Nucleus accumbens (tissue), 56 donors: ENCODE measurements around the gene TMEM202.
"Not testable (repeated sequence)": the region's sequence is repeated elsewhere in the genome, so short reads cannot be mapped to it uniquely, and the experiment has no call there.

ENCODE experiments used
- DNase-seq, 56 donors: peaks; one replicate each; lab custom pipeline; 2025; lab: John Stamatoyannopoulos, UW

The TMEM202 gene

DNA sequence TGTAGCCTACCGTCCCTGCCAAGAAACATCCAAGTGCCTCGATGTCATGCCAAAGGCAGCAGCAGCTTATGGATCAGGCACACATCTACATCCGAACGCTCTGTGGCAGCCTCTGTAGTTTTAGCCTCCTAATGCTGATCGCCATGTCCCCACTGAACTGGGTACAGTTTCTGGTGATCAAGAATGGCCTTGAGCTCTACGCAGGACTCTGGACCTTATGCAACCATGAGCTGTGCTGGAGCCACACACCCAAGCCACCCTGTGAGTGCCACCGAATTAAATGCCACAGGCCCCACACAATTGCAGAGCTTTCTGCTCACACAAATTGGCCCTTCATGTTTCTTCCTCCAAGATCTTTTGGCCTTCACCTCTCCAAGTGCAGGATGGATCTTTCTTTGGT is 543 bp downstream of the TMEM202 start:
- DNase-seq: no peak

DNA sequence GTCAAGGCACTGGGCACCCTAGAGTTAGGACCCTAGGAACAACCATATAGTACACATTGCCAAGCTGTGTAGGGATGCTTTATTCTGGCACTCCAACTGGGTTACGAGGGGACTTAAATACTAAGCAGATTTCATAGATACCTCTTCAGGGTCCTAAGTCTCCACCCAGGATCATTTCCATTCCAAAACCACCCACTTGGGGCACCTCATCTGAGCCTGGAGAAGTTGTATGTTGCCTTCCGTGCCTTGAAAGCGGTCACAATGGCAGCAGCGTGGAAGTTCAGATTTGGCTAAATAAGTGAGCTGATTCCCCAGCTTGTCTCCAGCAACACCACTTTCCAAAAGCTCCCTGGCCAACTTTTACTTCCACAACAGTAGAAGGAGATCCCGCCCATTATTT is 4.6 kb downstream of the TMEM202 start:
- no peak for DNase-seq

DNA sequence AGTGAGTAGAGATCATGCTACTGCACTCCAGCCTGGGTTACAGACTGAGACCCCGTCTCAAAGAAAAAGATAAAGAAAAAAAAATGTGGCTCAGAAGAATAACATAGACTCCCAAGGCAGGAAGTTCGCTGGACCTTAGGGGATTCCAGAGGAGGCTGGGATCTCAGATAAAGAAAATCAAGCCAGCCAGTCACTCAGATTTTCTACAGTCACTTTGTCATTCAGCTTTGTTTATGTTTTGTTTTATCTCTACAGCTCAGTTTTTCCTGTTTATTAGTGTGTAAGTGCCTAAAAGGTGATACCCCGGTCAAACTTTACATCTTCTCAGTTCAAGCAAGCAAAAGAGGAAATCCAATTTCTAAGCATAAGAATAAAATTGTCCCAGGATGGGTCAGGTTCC is 6.3 kb downstream of the TMEM202 start:
- DNase-seq: no peak

DNA sequence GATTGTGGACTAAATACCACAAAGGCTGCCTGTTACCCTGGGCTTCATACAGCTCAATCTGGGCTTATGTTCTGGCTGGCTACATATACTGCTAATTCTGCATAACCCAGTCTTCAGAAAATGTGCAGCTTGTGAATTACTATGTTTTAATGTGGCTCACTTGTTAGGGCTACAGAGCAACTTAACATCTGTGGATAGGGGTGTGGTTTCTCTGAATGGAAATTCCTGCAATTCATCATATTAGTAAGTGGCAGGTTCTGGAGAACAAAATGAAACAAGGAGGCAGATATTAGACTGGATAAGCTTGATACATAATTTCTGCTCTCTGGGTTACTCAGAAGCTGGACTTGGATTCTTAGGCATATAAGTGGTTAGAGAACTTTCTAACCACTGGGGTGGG is 6.7 kb downstream of the TMEM202 start:
- DNase-seq: no peak

DNA sequence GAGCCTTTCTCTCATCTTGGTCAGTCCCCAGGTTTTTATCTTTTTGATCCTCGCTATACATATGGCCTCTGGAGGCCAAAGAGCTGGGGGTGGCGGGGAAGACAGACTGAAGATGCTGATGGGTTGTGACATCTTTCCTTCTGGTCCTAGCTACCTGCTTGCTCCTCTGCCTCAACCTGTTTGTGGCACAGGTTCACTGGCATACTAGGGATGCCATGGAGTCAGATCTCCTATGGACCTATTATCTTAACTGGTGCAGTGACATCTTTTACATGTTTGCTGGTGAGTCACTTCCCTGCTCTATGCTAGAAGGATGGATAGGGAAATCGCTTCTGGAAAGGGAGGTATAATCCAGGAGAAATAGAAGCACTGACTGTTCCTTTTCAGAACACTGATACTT is 8.8 kb downstream of the TMEM202 start:
- DNase-seq: no peak

DNA sequence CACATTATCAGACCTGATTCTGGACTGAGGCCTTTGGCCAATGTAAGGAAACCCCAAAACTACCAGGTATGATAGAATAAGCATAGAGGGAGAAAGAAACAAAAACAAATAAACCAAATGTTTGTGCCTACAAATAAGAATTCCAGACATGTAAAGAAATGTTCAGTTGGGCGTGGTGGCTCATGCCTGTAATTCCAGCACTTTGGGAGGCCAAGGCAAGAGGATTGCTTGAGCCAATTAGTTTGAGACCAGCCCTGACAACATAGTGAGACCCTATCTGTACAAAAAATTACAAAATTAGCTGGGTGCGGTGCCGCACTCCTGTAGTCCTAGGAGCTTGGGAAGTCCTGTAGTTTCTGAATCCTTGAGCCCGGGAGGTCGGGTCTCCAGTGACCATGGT is 13.0 kb downstream of the TMEM202 start:
- DNase-seq: no peak

DNA sequence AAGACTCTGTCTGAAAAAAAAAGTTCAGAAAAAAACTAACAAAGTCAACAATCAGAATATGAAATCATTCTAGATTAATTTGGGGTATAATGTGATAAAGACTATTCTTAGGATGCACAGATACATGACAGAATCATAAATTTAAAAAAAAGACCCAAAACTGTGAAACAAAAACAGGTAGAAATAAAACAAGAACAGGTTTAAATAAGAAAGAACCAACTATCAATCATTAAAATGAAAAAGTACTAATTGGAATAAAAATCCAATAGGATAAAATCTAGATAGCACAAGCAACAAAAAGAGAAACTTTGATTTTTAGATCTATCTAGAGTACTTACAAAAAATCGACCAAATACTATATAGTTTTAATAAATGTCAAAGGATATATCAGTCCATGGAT is 13.4 kb downstream of the TMEM202 start:
- DNase-seq: no peak

DNA sequence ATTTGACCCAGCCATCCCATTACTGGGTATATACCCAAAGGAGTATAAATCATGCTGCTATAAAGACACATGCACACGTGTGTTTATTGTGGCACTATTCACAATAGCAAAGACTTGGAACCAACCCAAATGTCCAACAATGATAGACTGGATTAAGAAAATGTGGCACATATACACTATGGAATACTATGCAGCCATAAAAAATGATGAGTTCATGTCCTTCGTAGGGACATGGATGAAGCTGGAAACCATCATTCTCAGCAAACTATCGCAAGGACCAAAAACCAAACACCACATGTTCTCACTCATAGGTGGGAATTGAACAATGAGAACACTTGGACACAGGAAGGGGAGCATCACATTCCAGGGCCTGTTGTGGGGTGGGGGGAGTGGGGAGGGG is 15.2 kb downstream of the TMEM202 start:
- not testable (repeated sequence) for DNase-seq

DNA sequence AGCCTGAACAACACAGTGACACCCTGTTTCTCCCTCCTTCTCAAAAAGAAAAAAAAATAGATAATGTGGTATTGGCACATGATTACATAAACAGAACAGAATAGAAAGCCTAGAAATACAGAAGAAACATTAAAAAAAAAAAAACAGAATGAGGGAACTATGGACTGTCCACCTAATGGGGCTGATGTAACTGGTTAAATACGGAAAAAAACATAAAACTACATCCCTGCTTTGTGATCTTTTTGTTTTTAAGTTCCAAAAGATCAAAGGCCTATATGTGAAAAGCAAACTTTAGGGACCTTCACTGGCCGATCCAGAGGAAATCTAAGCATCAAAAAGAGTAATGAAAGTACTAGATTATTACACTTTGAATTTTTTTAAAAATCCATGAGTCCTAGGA is 17.2 kb downstream of the TMEM202 start:
- DNase-seq: no peak

DNA sequence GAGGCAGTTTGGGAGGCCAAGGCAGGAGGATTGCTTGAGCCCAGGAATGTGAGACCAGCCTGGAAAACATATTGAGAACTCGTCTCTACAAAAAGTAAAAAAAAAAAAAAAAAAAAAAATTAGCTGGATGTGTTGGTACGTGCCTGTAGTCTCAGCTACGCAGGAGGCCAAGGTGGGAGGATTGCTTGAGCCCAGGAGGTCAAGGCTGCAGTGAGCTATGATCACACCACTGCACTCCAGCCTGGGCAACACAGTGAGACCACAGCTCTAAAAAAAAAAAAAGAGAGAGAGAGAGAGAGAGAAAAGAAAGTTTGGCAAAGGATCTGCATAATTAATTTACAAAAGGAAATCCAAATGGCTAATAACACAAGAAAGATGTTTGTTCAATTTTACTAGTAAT is 21.7 kb downstream of the TMEM202 start:
- not testable (repeated sequence) for DNase-seq

DNA sequence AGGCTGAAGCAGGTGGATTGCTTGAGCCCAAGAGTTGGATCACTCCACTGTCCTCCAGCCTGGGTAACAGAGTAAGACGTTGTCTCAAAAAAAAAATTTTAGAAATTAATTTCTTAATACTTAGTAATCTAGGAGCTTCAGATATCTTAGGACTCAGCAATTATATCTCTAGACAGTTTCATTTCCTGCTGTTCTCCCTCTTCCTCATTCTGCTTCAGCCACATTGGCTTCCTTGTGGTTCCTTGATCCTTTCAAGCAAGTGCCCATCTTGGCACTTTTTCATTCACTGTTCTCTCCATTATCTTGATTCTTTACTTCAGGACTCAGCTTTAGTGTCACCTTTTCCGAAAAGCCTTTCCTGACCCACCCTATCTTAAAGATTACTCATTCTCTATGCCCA is 22.5 kb downstream of the TMEM202 start:
- DNase-seq: no peak

DNA sequence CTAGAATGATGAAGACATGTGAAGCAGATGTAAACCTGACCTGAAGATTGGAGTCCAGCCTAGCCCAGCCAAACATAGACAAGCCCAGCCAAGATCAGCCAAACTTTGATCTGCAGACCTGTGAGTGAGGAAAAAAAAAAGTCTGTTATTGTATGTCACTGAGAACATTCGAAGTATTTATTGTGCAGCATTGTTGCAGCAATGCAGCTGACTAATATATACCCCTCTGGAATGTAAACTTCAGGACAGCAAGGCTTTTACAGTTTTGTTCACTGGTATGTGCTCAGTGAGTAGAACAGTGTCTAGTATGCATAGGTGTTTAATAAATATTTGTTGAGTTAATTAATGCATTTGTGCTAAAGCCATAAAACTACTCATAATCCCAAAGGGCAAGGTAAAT is 23.4 kb downstream of the TMEM202 start:
- no peak for DNase-seq

DNA sequence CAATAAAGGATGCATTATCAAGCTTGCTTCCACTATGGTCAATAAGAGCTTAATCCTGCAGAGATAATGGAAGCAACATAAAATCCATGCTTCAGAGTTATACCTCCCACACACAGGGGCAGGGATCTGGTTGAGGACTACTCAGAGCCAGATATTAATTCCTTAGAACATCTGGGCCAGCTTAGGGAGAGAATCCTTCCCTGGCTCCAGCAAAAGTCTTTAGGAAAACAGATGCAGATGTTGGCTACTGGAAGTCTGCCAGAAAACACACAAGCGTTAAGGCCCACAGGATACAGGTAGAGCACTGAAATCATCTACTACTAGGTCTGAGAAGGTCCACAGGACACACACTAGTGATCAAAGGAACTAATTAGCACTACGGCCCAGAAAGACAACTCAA is 25.2 kb downstream of the TMEM202 start:
- DNase-seq: no peak

DNA sequence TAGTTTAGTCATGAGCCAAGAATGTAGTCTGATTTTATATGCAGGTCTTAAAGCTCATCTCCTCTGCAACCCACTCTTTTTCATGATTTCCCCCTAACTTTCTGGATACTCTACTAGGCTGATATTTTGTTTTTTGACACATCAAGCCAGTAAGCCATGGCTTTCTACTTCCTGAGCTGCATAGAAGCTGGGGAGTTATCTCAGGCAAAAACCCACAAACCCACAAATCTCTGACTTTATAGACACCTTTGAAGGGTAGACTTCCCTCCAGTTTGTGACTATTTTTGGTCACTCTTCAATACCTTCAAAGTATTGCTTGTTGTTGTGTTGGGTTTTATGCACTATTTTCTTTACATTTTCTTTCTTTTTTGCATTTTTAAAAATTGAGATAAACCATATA is 28.6 kb downstream of the TMEM202 start:
- no peak for DNase-seq

DNA sequence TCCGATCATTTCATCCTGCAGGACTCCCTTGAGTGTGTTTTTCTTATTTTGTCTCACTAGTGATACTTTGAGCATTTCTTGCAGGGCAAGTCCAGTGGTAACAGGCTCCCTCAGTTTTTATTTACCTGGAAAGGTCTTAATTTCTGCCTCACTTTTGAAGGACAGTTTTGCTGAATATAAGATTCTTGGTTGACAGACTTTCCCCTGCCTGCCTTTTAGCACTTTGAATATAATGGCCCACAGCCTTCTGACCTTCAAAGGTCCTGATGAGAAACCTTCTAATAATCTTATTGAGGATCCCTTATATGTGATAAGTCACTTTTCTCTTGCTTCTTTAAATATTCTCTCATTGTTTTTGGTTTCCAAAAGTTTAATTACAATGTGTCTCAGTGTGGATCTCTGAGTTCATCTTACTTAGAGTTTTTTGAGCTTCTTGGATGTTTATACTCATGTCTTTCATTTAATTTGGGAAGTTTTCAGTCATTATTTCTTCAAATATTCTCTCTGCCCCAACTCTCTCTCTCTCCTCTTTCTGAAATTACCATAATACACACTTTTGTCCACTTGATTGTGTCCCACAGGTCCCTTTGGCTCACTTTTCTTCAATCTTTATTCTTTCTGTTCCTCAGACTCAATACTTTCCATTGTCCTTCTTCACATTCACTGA is 39.7 kb downstream of the TMEM202 start:
- no peak for DNase-seq

DNA sequence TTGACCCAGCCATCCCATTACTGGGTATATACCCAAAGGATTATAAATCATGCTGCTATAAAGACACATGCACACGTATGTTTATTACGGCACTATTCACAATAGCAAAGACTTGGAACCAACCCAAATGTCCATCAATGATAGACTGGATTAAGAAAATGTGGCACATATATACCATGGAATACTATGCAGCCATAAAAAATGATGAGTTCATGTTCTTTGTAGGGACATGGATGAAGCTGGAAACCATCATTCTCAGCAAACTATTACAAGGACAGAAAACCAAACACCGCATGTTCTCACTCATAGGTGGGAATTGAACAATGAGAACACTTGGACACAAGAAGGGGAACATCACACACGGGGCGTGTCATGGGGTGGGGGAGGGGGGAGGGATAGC is 44.7 kb downstream of the TMEM202 start:
- DNase-seq: not testable (repeated sequence)

DNA sequence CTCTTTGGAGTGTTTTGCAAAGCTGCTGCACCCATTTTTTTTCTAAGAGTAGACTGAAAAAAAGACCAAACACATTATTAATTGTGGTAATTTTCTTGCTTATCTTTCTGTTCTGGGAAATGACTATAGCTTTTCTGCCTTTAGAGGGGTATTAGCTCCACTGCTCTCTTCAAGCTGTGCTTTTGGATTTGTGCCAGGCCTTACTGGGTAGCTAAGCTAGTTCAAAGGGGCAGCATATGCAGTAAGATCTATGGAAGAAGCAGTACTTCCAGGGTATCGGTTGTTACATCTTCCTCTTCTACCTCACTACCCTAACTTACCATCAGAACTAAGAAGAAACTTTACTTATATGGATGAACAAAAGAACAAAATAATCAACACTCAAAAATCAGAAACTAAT is 47.3 kb downstream of the TMEM202 start:
- no peak for DNase-seq

DNA sequence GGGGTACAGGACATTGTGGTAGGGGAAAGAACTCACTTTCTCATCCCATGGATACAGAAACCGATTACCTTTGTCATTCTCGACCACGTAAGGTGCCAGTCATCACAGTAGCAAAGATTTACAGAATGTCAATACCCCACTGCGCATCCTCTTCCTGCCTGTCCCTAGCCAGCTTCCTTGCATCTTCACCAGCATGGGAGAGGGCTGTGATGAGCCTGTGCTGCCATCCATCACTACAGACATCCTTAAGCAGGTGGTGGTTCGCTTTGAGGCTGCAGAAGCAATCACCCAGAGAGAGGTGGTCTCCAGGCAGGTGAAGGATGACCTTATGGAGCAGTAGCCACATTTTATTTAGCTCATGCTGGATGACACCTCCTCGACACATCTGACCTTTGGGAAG is 52.7 kb downstream of the TMEM202 start:
- no peak for DNase-seq

DNA sequence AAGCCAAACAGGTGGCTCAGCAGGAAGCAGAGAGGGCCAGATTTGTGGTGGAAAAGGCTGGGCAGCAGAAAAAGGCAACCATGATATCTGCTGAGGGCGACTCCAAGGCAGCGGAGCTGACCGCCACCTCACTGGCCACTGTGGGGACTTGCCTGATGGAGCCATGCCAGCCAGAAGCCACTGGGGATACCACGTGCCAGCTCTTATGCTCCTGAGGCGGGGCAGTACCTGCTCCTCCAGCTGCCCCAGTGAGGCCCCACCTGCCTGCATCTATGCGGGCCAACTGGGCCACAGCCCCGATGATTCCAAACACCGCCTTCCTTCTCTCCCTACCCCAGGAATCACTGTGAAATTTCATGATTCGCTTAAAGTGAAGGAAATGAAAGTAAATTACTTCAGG is 53.1 kb downstream of the TMEM202 start:
- no peak for DNase-seq

DNA sequence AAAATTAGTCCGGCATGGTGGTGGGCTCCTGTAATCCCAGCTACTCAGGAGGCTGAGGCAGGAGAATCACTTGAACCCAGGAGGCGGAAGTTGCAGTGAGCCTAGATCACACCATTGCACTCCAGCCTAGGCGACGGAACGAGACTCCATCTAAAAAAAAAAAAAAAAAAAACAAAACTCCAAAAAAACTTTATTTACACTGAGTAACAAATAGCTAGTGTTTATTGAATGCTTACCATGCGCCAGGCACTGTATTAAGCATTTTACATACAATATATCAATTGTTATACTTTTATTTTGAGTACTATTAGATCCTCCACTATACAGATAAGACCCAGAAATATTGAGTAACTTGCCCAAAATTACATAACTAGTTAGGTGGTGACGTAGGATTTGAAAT is 58.6 kb downstream of the TMEM202 start:
- DNase-seq: no peak
